Lung microvascular endothelial cell (primary cell): ENCODE measurements around the gene IGSF9. TPM values are rescaled to one million over a fixed set of nuclear protein-coding genes. Genes with fewer than 3 reads are reported as not detected.
"Not testable (repeated sequence)": the region's sequence is repeated elsewhere in the genome, so short reads cannot be mapped to it uniquely, and the experiment has no call there.

Experiments used
- DNase-seq, 2 donors: peaks; one replicate each; pipeline versions ENCODE4 v3.0.0 to v3.0.0-alpha.2; 2010; ENCODE audit warnings: low read depth in 2 of 2
- total RNA-seq: library from RNA; depleted of rRNA; stranded (reverse); fragments of >200 nt; gene quantifications from 2 replicates; pipeline ENCODE4 v1.2.1, GENCODE V29; 2014

Gene IGSF9
- total RNA-seq, 1 donor from 2014 or later, result not detected

- no peak for DNase-seq
These were observed 44.6 kb downstream of the IGSF9 start for GRCh38 chr1:159900755-159901360.

GRCh38 chr1:159900086-159900680 lies 45.2 kb downstream of the IGSF9 start, which contains the start of gene CFAP45:
TSS of gene CFAP45 (minus strand) at chr1:159900165. CDS start at chr1:159900098, 67 bp downstream.
- DNase-seq, result peak; percentile 66 to 85

GRCh38 chr1:159899634-159900033 lies 45.8 kb downstream of the IGSF9 start:
- not testable (repeated sequence) for DNase-seq

- DNase-seq, result no peak
These were observed 46.9 kb downstream of the IGSF9 start for GRCh38 chr1:159898527-159898926.

- DNase-seq, result no peak
These were observed 47.5 kb downstream of the IGSF9 start for GRCh38 chr1:159897962-159898361.

GRCh38 chr1:159896546-159896930 lies 48.9 kb downstream of the IGSF9 start:
- DNase-seq, result no peak

GRCh38 chr1:159895836-159896545 lies 49.4 kb downstream of the IGSF9 start:
- DNase-seq, result no peak

GRCh38 chr1:159895286-159895685 lies 50.1 kb downstream of the IGSF9 start:
- no peak for DNase-seq

- no peak for DNase-seq
These were observed 52.5 kb downstream of the IGSF9 start for GRCh38 chr1:159892944-159893343.

- peak; percentile 91 to 95 for DNase-seq
These were observed 53.9 kb downstream of the IGSF9 start for GRCh38 chr1:159891275-159892157.

GRCh38 chr1:159890390-159890789 lies 55.0 kb downstream of the IGSF9 start:
- peak in 1 of 2 donors; percentile 24 for DNase-seq

GRCh38 chr1:159889821-159890252 lies 55.6 kb downstream of the IGSF9 start:
- DNase-seq, result peak; percentile 40 to 96

GRCh38 chr1:159889202-159889601 lies 56.2 kb downstream of the IGSF9 start:
- DNase-seq, result no peak

GRCh38 chr1:159884296-159884695 lies 61.1 kb downstream of the IGSF9 start:
- DNase-seq, result no peak

GRCh38 chr1:159883134-159883533 lies 62.3 kb downstream of the IGSF9 start:
- no peak for DNase-seq

- peak in 1 of 2 donors; percentile 46 for DNase-seq
These were observed 62.9 kb downstream of the IGSF9 start for GRCh38 chr1:159882527-159882862.

- peak; percentile 50 to 98 for DNase-seq
These were observed 63.5 kb downstream of the IGSF9 start for GRCh38 chr1:159881622-159882526.

GRCh38 chr1:159880430-159880829 lies 65.0 kb downstream of the IGSF9 start:
- peak in 1 of 2 donors; percentile 14 for DNase-seq

- DNase-seq, result peak in 1 of 2 donors; percentile 71
These were observed 65.4 kb downstream of the IGSF9 start for GRCh38 chr1:159879977-159880376.

GRCh38 chr1:159879136-159879535 lies 66.3 kb downstream of the IGSF9 start:
- DNase-seq, result no peak
